Hepatocyte (in vitro differentiated cells): ENCODE results near the gene LARP4. TPM values are rescaled to one million over a fixed set of nuclear protein-coding genes. Genes with fewer than 3 reads are reported as not detected.
"Not testable (repeated sequence)": the region's sequence is repeated elsewhere in the genome, so short reads cannot be mapped to it uniquely, and the experiment has no call there.

ENCODE experiments used
- DNase-seq: peaks from one replicate; pipeline ENCODE4 v3.0.0-alpha.2; 2016; ENCODE audit warnings: low spot score
- H2AFZ ChIP-seq: fragments of 200-600 bp; sonication (generic); 2 replicates; pipeline ENCODE4 v1.6.0; 2016; ENCODE audit warnings: antibody characterized with exemption, mild to moderate bottlenecking
- H3K27ac ChIP-seq: fragments of 200-600 bp; sonication (generic); 2 replicates; pipeline ENCODE4 v1.5.1; 2016; ENCODE audit warnings: mild to moderate bottlenecking
- H3K27me3 ChIP-seq: fragments of 200-600 bp; sonication (generic); 2 replicates; pipeline ENCODE4 v1.6.1; 2016
- H3K36me3 ChIP-seq: fragments of 200-600 bp; sonication (generic); replicated peaks from 2 replicates; pipeline ENCODE4 v1.5.1; 2016; ENCODE audit warnings: low read depth; ENCODE audit not compliant: insufficient read depth
- H3K4me1 ChIP-seq: fragments of 200-600 bp; sonication (generic); 2 replicates; pipeline ENCODE4 v1.5.1; 2016; ENCODE audit warnings: mild to moderate bottlenecking, moderate library complexity; ENCODE audit not compliant: insufficient read depth
- H3K4me2 ChIP-seq: fragments of 200-600 bp; sonication (generic); 2 replicates; pipeline ENCODE4 v1.6.0; 2016
- H3K4me3 ChIP-seq: fragments of 200-600 bp; sonication (generic); 2 replicates; pipeline ENCODE4 v1.5.1; 2016; ENCODE audit warnings: mild to moderate bottlenecking
- H3K79me2 ChIP-seq: fragments of 200-600 bp; sonication (generic); 2 replicates; pipeline ENCODE4 v1.6.0; 2017; ENCODE audit warnings: mild to moderate bottlenecking
- H3K9me2 ChIP-seq: fragments of 200-600 bp; sonication (generic); replicated peaks from 2 replicates; pipeline ENCODE4 v1.6.0; 2017; ENCODE audit warnings: mild to moderate bottlenecking; ENCODE audit not compliant: insufficient read depth
- H3K9me3 ChIP-seq: fragments of 200-600 bp; sonication (generic); 2 replicates; pipeline ENCODE4 v1.5.1; 2016; ENCODE audit warnings: low read depth, mild to moderate bottlenecking
- H4K20me1 ChIP-seq: fragments of 200-600 bp; sonication (generic); 2 replicates; pipeline ENCODE4 v1.6.0; 2016; ENCODE audit warnings: mild to moderate bottlenecking; ENCODE audit not compliant: insufficient read depth, poor library complexity, severe bottlenecking
- EZH2 ChIP-seq: fragments of 200-600 bp; sonication (generic); IDR thresholded peaks from 2 replicates; pipeline ENCODE4 v1.6.1; 2016; ENCODE audit warnings: antibody characterized with exemption, mild to moderate bottlenecking, borderline replicate concordance
- EZH2phosphoT487 ChIP-seq: fragments of 200-600 bp; sonication (generic); IDR thresholded peaks from one replicate; pipeline ENCODE4 v1.6.1; 2018; ENCODE audit warnings: antibody characterized with exemption, mild to moderate bottlenecking, low read depth, moderate library complexity; ENCODE audit not compliant: unreplicated experiment, severe bottlenecking
- WGBS: methylation state at CpG from one replicate; pipeline ENCODE4 v1.1.6; 2016; ENCODE audit warnings: low lambda C conversion rate; ENCODE audit errors: missing lambda C conversion rate; 5-methylcytosine and 5-hydroxymethylcytosine counted together
- polyA plus RNA-seq: library from polyadenylated mRNA; unstranded; fragments of >200 nt; fragmentation: Nextera tagmentation; extraction: Ambion mirVana; gene quantifications from 2 replicates; pipeline ENCODE4 v1.2.1, GENCODE V29; 2016
- total RNA-seq: library from RNA; depleted of rRNA; stranded (reverse); fragments of >200 nt; gene quantifications from 2 replicates; pipeline ENCODE4 v1.2.3, GENCODE V29; 2014
- TF ChIP-seq, protein P1 (sequence below): fragments of 200-600 bp; sonication (generic); IDR thresholded peaks from 2 replicates; pipeline ENCODE4 v1.5.1; 2016; ENCODE audit warnings: antibody characterized with exemption, mild to moderate bottlenecking; ENCODE audit not compliant: poor library complexity

Gene LARP4
- total and polyA plus RNA-seq, 2 experiments from 2014 or later: 29.4 to 48.7 TPM

DNA sequence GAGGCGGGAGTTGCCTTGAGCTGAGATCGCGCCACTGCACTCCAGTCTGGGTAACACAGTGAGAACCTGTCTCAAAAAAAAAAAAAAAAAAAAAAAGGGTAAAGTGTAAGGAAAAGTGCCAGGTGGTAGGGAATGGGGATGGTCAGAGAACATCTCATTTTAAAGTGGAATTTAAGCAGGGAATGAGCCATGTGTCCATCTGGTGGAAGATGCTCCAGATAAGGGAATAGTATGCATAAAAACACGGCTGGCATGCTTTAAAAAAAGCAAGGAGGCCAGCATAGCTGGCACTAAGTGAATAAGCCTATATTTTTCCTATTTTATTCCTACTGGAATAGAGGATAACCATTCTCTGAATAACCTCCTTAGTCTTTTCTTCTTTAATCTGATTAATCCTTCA is 38.0 kb upstream of the LARP4 start:
- Histone ChIP-seq H3K9me3 (no peaks in the 10 kb centered on the region), H2AFZ (no peak overlapping the region), H3K36me3 (no peaks in the 10 kb centered on the region), H3K27me3 (no peaks in the 10 kb centered on the region), H4K20me1 (no peaks in the 10 kb centered on the region), H3K79me2 (no peaks in the 10 kb centered on the region), H3K27ac (no peak overlapping the region), H3K4me2 (no peak overlapping the region), H3K4me1 (no peaks in the 10 kb centered on the region), H3K9me2 (no peaks in the 10 kb centered on the region), H3K4me3 (no peak overlapping the region)
- DNase-seq: no peak
- TF ChIP-seq, protein P1, sequence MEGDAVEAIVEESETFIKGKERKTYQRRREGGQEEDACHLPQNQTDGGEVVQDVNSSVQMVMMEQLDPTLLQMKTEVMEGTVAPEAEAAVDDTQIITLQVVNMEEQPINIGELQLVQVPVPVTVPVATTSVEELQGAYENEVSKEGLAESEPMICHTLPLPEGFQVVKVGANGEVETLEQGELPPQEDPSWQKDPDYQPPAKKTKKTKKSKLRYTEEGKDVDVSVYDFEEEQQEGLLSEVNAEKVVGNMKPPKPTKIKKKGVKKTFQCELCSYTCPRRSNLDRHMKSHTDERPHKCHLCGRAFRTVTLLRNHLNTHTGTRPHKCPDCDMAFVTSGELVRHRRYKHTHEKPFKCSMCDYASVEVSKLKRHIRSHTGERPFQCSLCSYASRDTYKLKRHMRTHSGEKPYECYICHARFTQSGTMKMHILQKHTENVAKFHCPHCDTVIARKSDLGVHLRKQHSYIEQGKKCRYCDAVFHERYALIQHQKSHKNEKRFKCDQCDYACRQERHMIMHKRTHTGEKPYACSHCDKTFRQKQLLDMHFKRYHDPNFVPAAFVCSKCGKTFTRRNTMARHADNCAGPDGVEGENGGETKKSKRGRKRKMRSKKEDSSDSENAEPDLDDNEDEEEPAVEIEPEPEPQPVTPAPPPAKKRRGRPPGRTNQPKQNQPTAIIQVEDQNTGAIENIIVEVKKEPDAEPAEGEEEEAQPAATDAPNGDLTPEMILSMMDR: no peak
- no peak for TF ChIP-seq EZH2phosphoT487
- TF ChIP-seq EZH2: no peak
- WGBS: 91% methylated on average over 4 of the region's 4 CpGs

DNA sequence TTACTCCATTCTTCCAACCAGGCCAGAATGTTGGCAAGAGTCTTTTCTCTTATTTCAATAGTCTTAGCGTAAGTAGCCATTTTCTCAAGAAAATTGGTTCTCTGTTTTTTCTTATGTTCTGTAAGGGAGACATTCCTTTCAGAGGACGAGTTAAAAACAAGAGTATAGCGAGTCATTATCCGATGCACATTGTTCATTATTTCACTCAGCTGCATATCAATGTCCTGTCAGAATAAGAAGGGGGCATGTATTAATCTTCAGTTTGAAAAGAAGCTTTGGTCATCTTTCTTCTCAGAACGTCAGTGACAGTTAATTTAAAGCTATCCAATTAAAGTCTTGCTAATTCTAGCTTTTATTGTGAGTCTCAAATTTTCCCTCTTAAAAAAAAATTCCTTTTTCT is 37.5 kb upstream of the LARP4 start:
- no peak for DNase-seq
- H3K4me2 ChIP-seq: no peak overlapping the region

DNA sequence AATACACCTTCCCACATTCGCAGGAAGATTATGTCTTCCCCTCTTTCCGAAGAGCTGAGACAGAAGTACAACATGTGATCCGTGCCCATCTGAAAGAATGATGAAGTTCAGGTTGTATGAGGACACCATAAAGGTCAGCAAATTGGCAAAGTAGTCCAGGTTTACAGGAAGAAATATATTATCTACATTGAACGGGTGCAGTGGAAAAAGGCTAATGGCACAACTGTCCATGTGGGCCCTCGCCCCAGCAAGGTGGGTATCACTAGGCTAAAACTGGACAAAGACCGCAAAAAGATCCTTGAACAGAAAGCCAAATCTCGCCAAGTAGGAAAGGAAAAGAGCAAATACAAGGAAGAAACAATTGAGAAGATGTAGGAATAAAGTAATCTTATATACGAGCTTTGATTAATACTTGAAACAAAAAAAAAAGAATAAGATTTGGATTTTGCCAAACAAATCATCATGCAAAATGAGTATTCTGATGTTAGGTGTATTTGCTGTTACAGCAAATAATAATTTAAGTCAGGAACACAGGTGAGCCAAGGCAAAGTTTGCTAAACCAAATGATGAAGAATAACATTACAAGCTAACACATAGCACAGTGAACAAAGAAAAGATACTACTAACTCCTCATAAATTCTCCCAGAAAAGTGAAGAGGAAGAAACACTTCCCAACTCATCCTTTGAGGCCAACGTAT is 34.8 kb upstream of the LARP4 start:
- TF ChIP-seq EZH2phosphoT487 (no peak), EZH2 (no peak)
- TF ChIP-seq, protein P1: no peak
- Histone ChIP-seq H3K27me3 (no peaks in the 10 kb centered on the region), H3K36me3 (no peaks in the 10 kb centered on the region), H3K79me2 (no peaks in the 10 kb centered on the region), H2AFZ (no peak overlapping the region), H3K4me1 (no peaks in the 10 kb centered on the region), H3K4me2 (no peak overlapping the region), H3K9me2 (no peaks in the 10 kb centered on the region), H3K27ac (no peak overlapping the region), H3K9me3 (no peaks in the 10 kb centered on the region), H4K20me1 (no peaks in the 10 kb centered on the region), H3K4me3 (no peak overlapping the region)
- 90% methylated on average over 9 of the region's 9 CpGs for WGBS
- DNase-seq: no peak

More for the DNA sequence above, 37.5 kb upstream of the LARP4 start:
- Histone ChIP-seq H3K4me1 (no peaks in the 10 kb centered on the region), H3K9me3 (no peaks in the 10 kb centered on the region), H3K27me3 (no peaks in the 10 kb centered on the region), H3K79me2 (no peaks in the 10 kb centered on the region), H3K9me2 (no peaks in the 10 kb centered on the region), H4K20me1 (no peaks in the 10 kb centered on the region), H3K36me3 (no peaks in the 10 kb centered on the region), H3K4me3 (no peak overlapping the region), H2AFZ (no peak overlapping the region), H3K27ac (no peak overlapping the region)
- 83% methylated on average over 5 of the region's 5 CpGs for WGBS
- TF ChIP-seq EZH2phosphoT487 (no peak), EZH2 (no peak)
- TF ChIP-seq, protein P1: no peak

DNA sequence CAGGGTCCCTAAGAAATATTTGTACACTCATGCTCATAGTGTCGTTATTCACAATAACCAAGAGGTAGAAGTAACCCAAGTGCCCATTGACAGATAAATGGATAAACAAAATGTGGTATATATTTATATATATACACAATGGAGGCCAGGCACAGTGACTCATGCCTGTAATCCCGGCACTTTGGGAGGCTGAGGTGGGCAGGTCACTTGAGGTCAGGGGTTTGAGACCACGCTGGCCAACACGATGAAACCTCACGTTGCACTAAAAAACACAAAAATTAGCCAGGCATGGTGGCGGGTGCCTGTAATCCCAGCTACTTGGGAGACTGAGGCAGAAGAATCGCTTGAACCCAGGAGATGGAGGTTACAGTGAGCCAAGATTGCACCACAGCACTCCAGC is 30.0 kb upstream of the LARP4 start:
- not testable (repeated sequence) for DNase-seq, H3K9me3 ChIP-seq, H3K36me3 ChIP-seq, H3K79me2 ChIP-seq, H3K9me2 ChIP-seq, H2AFZ ChIP-seq, H3K27me3 ChIP-seq, H3K27ac ChIP-seq, H4K20me1 ChIP-seq, H3K4me1 ChIP-seq, H3K4me2 ChIP-seq, H3K4me3 ChIP-seq
- WGBS: 83% methylated on average over 7 of the region's 7 CpGs
